ENCODE data around the gene BABAM2.
"Not testable (repeated sequence)": the region's sequence is repeated elsewhere in the genome, so short reads cannot be mapped to it uniquely, and the experiment has no call there.

The BABAM2 gene

GRCh38 chr2:27967076-27967475, 76.5 kb downstream of the BABAM2 start:
- TF ChIP-seq SP1 (IDR thresholded peaks at IDR 0.05) (no peak), SUZ12 (IDR thresholded peaks at IDR 0.05) (no peak), PKNOX1 (IDR thresholded peaks at IDR 0.05) (no peak), ARNT (IDR thresholded peaks at IDR 0.05) (no peak), ZNF384 (IDR thresholded peaks at IDR 0.05) (no peak), NFRKB (IDR thresholded peaks at IDR 0.05) (no peak), CTBP1 (IDR thresholded peaks at IDR 0.05; ENCODE audit: borderline replicate concordance) (no peak)
- POLR2A ChIA-PET, result no interaction called here
- DNase-seq (ENCODE audit: extremely low spot score), result no peak
- CTCF ChIA-PET, result no interaction called here

DNA sequence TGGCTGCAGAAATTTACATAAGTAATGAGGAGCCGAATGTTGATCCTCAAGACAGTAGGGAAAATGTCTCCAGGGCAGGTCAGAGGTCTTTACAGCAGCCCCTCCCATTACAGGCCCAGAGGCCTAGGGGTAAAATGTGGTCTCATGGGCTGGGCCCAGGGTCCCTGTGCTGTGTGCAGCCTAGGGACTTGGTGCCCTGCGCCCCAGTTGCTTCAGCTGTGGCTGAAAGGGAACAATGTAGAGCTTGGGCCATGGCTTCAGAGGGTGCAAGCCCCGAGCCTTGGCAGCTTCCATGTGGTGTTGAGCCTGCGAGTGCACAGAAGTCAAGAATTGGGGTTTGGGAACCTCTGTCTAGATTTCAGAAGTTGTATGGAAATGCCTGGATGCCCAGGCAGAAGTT, 77.5 kb downstream of the BABAM2 start:
- POLR2A ChIA-PET; DNase-seq (ENCODE audit: extremely low spot score); CTCF ChIA-PET: not testable (repeated sequence)

- CTCF ChIA-PET; POLR2A ChIA-PET; DNase-seq (ENCODE audit: extremely low spot score): not testable (repeated sequence)
These were observed 78.4 kb downstream of the BABAM2 start for GRCh38 chr2:27968957-27969356.

DNA sequence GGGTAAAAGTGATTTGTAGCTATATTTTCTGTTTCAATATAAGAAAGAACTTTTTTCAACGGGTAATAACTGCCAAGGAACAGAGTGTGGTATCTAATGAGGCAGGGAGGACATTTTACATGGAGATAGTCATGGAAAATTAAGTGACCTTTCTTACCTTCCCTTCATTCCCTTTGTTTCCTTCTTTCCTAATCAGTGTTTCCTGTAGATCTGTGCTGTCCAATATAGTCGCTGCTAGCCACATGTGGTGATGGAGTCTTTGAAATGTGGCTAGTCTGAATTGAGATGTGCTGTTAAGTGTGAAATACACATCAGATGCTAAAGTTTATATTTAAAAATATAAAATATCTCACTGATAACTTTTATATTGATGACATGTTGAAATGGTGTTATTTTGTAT, 81.8 kb downstream of the BABAM2 start:
- TF ChIP-seq HDGF (IDR thresholded peaks at IDR 0.05; ENCODE audit: borderline replicate concordance) (no peak), CTBP1 (IDR thresholded peaks at IDR 0.05; ENCODE audit: borderline replicate concordance) (no peak), LEF1 (IDR thresholded peaks at IDR 0.05; ENCODE audit: borderline replicate concordance) (no peak), ZNF384 (IDR thresholded peaks at IDR 0.05) (no peak), L3MBTL2 (conservative IDR thresholded peaks at IDR 0.05) (no peak), ARNT (IDR thresholded peaks at IDR 0.05) (no peak), BHLHE40 (IDR thresholded peaks at IDR 0.05; ENCODE audit: borderline replicate concordance) (no peak), SUZ12 (IDR thresholded peaks at IDR 0.05) (no peak), FOXK2 (IDR thresholded peaks at IDR 0.05) (no peak), ELF4 (IDR thresholded peaks at IDR 0.05) (no peak), PKNOX1 (IDR thresholded peaks at IDR 0.05) (no peak), NFRKB (IDR thresholded peaks at IDR 0.05) (no peak), FOXM1 (IDR thresholded peaks at IDR 0.05; ENCODE audit: borderline replicate concordance) (no peak), TARDBP (IDR thresholded peaks at IDR 0.05) (no peak)
- no peak for DNase-seq (ENCODE audit: extremely low spot score)
- POLR2A ChIA-PET, result no interaction called here
- CTCF ChIA-PET, result interaction anchor here (1.0 kb wide), 1 partner anchor 10 kb away, joined by 3 read pairs; no protein-coding TSS in a partner anchor

DNA sequence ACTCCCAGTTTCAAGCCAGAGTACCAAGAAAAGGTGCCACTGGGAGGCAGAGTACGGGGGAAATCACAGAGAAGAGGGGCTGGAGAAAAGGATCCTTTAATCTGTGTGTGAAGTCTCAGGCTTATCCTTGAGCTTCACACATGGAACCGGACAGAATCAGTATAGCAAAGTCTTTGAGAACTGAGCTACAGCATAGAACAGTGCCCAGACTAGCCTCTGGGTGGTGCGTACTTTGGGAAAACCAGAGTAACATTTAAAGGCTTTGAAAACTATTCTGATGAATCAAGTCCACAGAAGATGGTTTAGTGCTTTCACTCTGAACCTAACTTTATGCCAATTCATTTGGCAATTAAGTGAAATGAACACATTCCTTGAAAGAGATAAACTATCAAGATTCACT, 83.1 kb downstream of the BABAM2 start:
- no peak for TF ChIP-seq HDGF (IDR thresholded peaks at IDR 0.05; ENCODE audit: borderline replicate concordance)
- no peak for TF ChIP-seq ARNT (IDR thresholded peaks at IDR 0.05)
- no peak for TF ChIP-seq FOXK2 (IDR thresholded peaks at IDR 0.05)
- no peak for TF ChIP-seq TARDBP (IDR thresholded peaks at IDR 0.05)
- TF ChIP-seq NFRKB (IDR thresholded peaks at IDR 0.05), result no peak
- no peak for TF ChIP-seq PKNOX1 (IDR thresholded peaks at IDR 0.05)
- no peak for TF ChIP-seq SUZ12 (IDR thresholded peaks at IDR 0.05)
- no peak for TF ChIP-seq FOXM1 (IDR thresholded peaks at IDR 0.05; ENCODE audit: borderline replicate concordance)
- no peak for TF ChIP-seq LEF1 (IDR thresholded peaks at IDR 0.05; ENCODE audit: borderline replicate concordance)
- no peak for TF ChIP-seq L3MBTL2 (conservative IDR thresholded peaks at IDR 0.05)
- no peak for TF ChIP-seq ZNF384 (IDR thresholded peaks at IDR 0.05)
- TF ChIP-seq BHLHE40 (IDR thresholded peaks at IDR 0.05; ENCODE audit: borderline replicate concordance), result no peak
- TF ChIP-seq ELF4 (IDR thresholded peaks at IDR 0.05), result no peak
- no peak for TF ChIP-seq FOXA1 (IDR thresholded peaks at IDR 0.05)
- no peak for TF ChIP-seq SP1 (IDR thresholded peaks at IDR 0.05)
- no peak for TF ChIP-seq CTBP1 (IDR thresholded peaks at IDR 0.05; ENCODE audit: borderline replicate concordance)
- ChIA-PET POLR2A (interaction anchor here (1.1 kb wide), 1 partner anchor 8 kb away, joined by 4 read pairs; no protein-coding TSS in a partner anchor), CTCF (no interaction called here)
- DNase-seq (ENCODE audit: extremely low spot score), result no peak

DNA sequence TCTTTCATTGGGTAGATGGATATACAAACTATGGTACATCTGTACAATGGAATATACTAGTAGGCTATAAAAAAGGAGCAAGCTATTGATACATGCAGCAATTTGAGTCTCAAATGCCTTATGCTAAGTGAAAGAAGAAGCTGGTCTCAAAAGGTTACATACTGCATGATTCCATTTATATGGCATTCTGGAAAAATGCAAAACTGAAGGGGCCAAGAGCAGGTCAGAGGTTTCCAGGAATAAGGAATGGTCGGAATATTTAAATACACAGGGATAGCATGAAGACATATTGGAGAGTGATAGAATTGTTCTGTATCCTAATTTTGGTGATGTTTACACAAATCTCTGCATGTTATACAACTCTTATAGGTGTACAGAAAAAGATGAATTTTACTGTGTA, 85.8 kb downstream of the BABAM2 start:
- ChIA-PET POLR2A (no interaction called here), CTCF (no interaction called here)
- TF ChIP-seq FOXA1 (IDR thresholded peaks at IDR 0.05) (no peak), BHLHE40 (IDR thresholded peaks at IDR 0.05; ENCODE audit: borderline replicate concordance) (no peak), PKNOX1 (IDR thresholded peaks at IDR 0.05) (no peak), TARDBP (IDR thresholded peaks at IDR 0.05) (no peak), LEF1 (IDR thresholded peaks at IDR 0.05; ENCODE audit: borderline replicate concordance) (no peak), L3MBTL2 (conservative IDR thresholded peaks at IDR 0.05) (no peak), FOXM1 (IDR thresholded peaks at IDR 0.05; ENCODE audit: borderline replicate concordance) (no peak)
- no peak for DNase-seq (ENCODE audit: extremely low spot score)

All from HEK293T (cell line).